ENCODE results near the gene TMEM8B.
"Not testable (repeated sequence)": the region's sequence is repeated elsewhere in the genome, so short reads cannot be mapped to it uniquely, and the experiment has no call there.

Gene TMEM8B

GRCh38 chr9:35911690-35912089, 82.7 kb downstream of the TMEM8B start:
- Mint-ChIP-seq H3K9me3 (no peaks in the 10 kb centered on the region), H3K4me3 (no peak overlapping the region), H3K27me3 (no peaks in the 10 kb centered on the region), H3K27ac (no peak overlapping the region), H3K4me1 (ENCODE audit: low read depth) (peaks cover 38% of the 10 kb centered on the region), H3K36me3 (ENCODE audit: low read depth) (no peaks in the 10 kb centered on the region)

GRCh38 chr9:35912791-35913400, 83.9 kb downstream of the TMEM8B start:
- no peaks in the 10 kb centered on the region for H3K9me3 Mint-ChIP-seq
- no peak overlapping the region for H3K4me3 Mint-ChIP-seq
- H3K36me3 Mint-ChIP-seq (ENCODE audit: low read depth): no peaks in the 10 kb centered on the region
- H3K4me1 Mint-ChIP-seq (ENCODE audit: low read depth): peaks cover 34% of the 10 kb centered on the region
- H3K27me3 Mint-ChIP-seq: no peaks in the 10 kb centered on the region
- H3K27ac Mint-ChIP-seq: no peak overlapping the region

GRCh38 chr9:35913429-35913828, 84.4 kb downstream of the TMEM8B start:
- H3K4me3 Mint-ChIP-seq; H3K27ac Mint-ChIP-seq; H3K9me3 Mint-ChIP-seq; H3K27me3 Mint-ChIP-seq; H3K36me3 Mint-ChIP-seq (ENCODE audit: low read depth): not testable (repeated sequence)
- peaks cover 30% of the 10 kb centered on the region for H3K4me1 Mint-ChIP-seq (ENCODE audit: low read depth)

GRCh38 chr9:35914301-35914807, 85.3 kb downstream of the TMEM8B start:
- Mint-ChIP-seq H3K4me3 (no peak overlapping the region), H3K27me3 (no peaks in the 10 kb centered on the region), H3K4me1 (ENCODE audit: low read depth) (peaks cover 26% of the 10 kb centered on the region), H3K9me3 (no peaks in the 10 kb centered on the region), H3K36me3 (ENCODE audit: low read depth) (no peaks in the 10 kb centered on the region), H3K27ac (no peak overlapping the region)

Measured in stimulated activated naive CD8-positive, alpha-beta T cell treated with anti-CD3 and anti-CD28 coated beads, Interleukin-15, Interleukin-2, amounts not matched to agents 100 ng/mL and 50 ng/mL, for 24 hours (primary cell).